Stimulated activated memory B cell treated with anti-CD40 and anti-IgM and Interleukin-4, amounts not matched to agents 10 μg/mL and 1 μg/mL and 100 μg/mL, for 72 hours (primary cell): ENCODE measurements around the gene A3GALT2.
A peak's percentile ranks its signal among the peaks of the same experiment; 100 is the strongest.

Experiments used
- ATAC-seq: fragments of 150-1000 bp; cut with Tn5 transposase; 2 replicates; pipeline ENCODE4 v1.10.0; 2021
- H3K27ac Mint-ChIP-seq: one replicate; pipeline ENCODE4 v1.8.0; 2022; ENCODE audit warnings: mild to moderate bottlenecking, mixed read lengths
- H3K27me3 Mint-ChIP-seq: one replicate; pipeline ENCODE4 v1.8.0; 2022; ENCODE audit warnings: mixed read lengths
- H3K36me3 Mint-ChIP-seq: one replicate; pipeline ENCODE4 v1.8.0; 2022; ENCODE audit warnings: mixed read lengths
- H3K4me1 Mint-ChIP-seq: one replicate; pipeline ENCODE4 v1.8.0; 2022; ENCODE audit warnings: mixed read lengths
- H3K4me3 Mint-ChIP-seq: one replicate; pipeline ENCODE4 v1.8.0; 2022; ENCODE audit warnings: mild to moderate bottlenecking, moderate library complexity, mixed read lengths
- H3K9me3 Mint-ChIP-seq: one replicate; pipeline ENCODE4 v1.8.0; 2022; ENCODE audit warnings: mixed read lengths

Gene A3GALT2

GRCh38 chr1:33257772-33258712, 62.9 kb downstream of the A3GALT2 start:
- Mint-ChIP-seq H3K9me3 (no peaks in the 10 kb centered on the region), H3K36me3 (peaks cover 7% of the 10 kb centered on the region), H3K27me3 (no peaks in the 10 kb centered on the region), H3K4me3 (peak overlapping the region; percentile 96), H3K4me1 (peaks cover 52% of the 10 kb centered on the region), H3K27ac (peak overlapping the region; percentile 98)
- no peak for ATAC-seq

- no peaks in the 10 kb centered on the region for H3K9me3 Mint-ChIP-seq
- H3K27ac Mint-ChIP-seq, result peak overlapping the region; percentile 98
- no peak for ATAC-seq
- peak overlapping the region; percentile 96 for H3K4me3 Mint-ChIP-seq
- H3K4me1 Mint-ChIP-seq, result peaks cover 46% of the 10 kb centered on the region
- no peaks in the 10 kb centered on the region for H3K27me3 Mint-ChIP-seq
- H3K36me3 Mint-ChIP-seq, result peaks cover 7% of the 10 kb centered on the region
Observed at GRCh38 chr1:33257207-33257771, 63.6 kb downstream of the A3GALT2 start.
